GM23338 (cell line): Measurements from ENCODE around the gene TUBB2A. TPM values are rescaled to one million over a fixed set of nuclear protein-coding genes. Genes with fewer than 3 reads are reported as not detected.

Experiments used
- ATAC-seq: fragments of 200-7000 bp; cut with Tn5 transposase; 3 replicates; pipeline ENCODE4 v1.9.1; 2020
- DNase-seq: peaks from one replicate; pipeline ENCODE4 v3.0.0-alpha.2; 2015; ENCODE audit warnings: low spot score
- H2AFZ ChIP-seq: fragments of 200-600 bp; sonication (generic); 2 replicates; pipeline ENCODE4 v1.8.0; 2016; ENCODE audit warnings: antibody characterized with exemption, mild to moderate bottlenecking, moderate library complexity
- H3F3A ChIP-seq: fragments of 200-600 bp; sonication (generic); replicated peaks from 2 replicates; pipeline ENCODE4 v1.8.0; 2017; ENCODE audit warnings: antibody characterized with exemption, mixed run types, low read depth
- H3K27ac ChIP-seq: fragments of 200-600 bp; sonication (generic); 2 replicates; pipeline ENCODE4 v1.6.1; 2016; ENCODE audit warnings: low read depth
- H3K27me3 ChIP-seq: fragments of 200-600 bp; sonication (generic); 2 replicates; pipeline ENCODE4 v1.8.0; 2016; ENCODE audit warnings: mild to moderate bottlenecking, mixed run types, moderate library complexity; ENCODE audit not compliant: insufficient read depth
- H3K36me3 ChIP-seq: fragments of 200-600 bp; sonication (generic); 2 replicates; pipeline ENCODE4 v1.8.0; 2016; ENCODE audit warnings: mild to moderate bottlenecking; ENCODE audit not compliant: insufficient read depth
- H3K4me1 ChIP-seq: fragments of 200-600 bp; sonication (generic); 2 replicates; pipeline ENCODE4 v1.8.0; 2016; ENCODE audit warnings: mild to moderate bottlenecking, moderate library complexity; ENCODE audit not compliant: insufficient read depth
- H3K4me2 ChIP-seq: fragments of 200-600 bp; sonication (generic); 2 replicates; pipeline ENCODE4 v1.7.1; 2017; ENCODE audit warnings: mixed run types
- H3K4me3 ChIP-seq: fragments of 200-600 bp; sonication (generic); 2 replicates; pipeline ENCODE4 v1.6.1; 2016; ENCODE audit warnings: mixed run types
- H3K79me2 ChIP-seq: fragments of 200-600 bp; sonication (generic); replicated peaks from 2 replicates; pipeline ENCODE4 v1.8.0; 2017; ENCODE audit warnings: mild to moderate bottlenecking; ENCODE audit not compliant: insufficient read depth
- H3K9me2 ChIP-seq: fragments of 200-600 bp; sonication (generic); 2 replicates; pipeline ENCODE4 v1.8.0; 2017; ENCODE audit not compliant: insufficient read depth
- H4K20me1 ChIP-seq: fragments of 200-600 bp; sonication (generic); replicated peaks from 2 replicates; pipeline ENCODE4 v1.8.0; 2017; ENCODE audit warnings: mild to moderate bottlenecking; ENCODE audit not compliant: insufficient read depth
- H3K27ac Mint-ChIP-seq: 2 replicates; pipeline ENCODE4 v1.8.0; 2020; ENCODE audit warnings: inconsistent platforms, mild to moderate bottlenecking, moderate library complexity, mixed read lengths
- H3K27me3 Mint-ChIP-seq: 3 replicates; pipeline ENCODE4 v1.8.0; 2022; ENCODE audit warnings: low read depth, mild to moderate bottlenecking, moderate library complexity, mixed read lengths, inconsistent platforms; ENCODE audit not compliant: insufficient read depth, poor library complexity
- H3K36me3 Mint-ChIP-seq: 3 replicates; pipeline ENCODE4 v1.8.0; 2021; ENCODE audit warnings: low read depth, mild to moderate bottlenecking, inconsistent platforms, moderate library complexity, mixed read lengths
- H3K4me1 Mint-ChIP-seq: 3 replicates; pipeline ENCODE4 v1.8.0; 2020; ENCODE audit warnings: mild to moderate bottlenecking, inconsistent platforms, mixed read lengths
- H3K4me3 Mint-ChIP-seq: 3 replicates; pipeline ENCODE4 v1.8.0; 2021; ENCODE audit warnings: moderate library complexity, mild to moderate bottlenecking, inconsistent platforms, mixed read lengths
- H3K9me3 Mint-ChIP-seq: 3 replicates; pipeline ENCODE4 v1.8.0; 2020; ENCODE audit warnings: moderate library complexity, mild to moderate bottlenecking, inconsistent platforms, mixed read lengths
- CREB1 ChIP-seq: fragments of 250-450 bp; sonication (Bioruptor Pico); IDR thresholded peaks from 2 replicates; pipeline ENCODE4 v1.5.0; 2020; ENCODE audit warnings: low read depth, mild to moderate bottlenecking, moderate library complexity
- CTCF ChIP-seq, 2 experiments: fragments of 200-600 bp in 1 of 2; sonication (generic) in 1 of 2; conservative IDR thresholded peaks; 2 replicates each; pipeline versions ENCODE4 v1.5.1 to v1.6.1; 2016 to 2017; ENCODE audit warnings: antibody characterized with exemption in 2 of 2, low read depth in 2 of 2, mild to moderate bottlenecking in 2 of 2, moderate library complexity in 1 of 2
- EZH2 ChIP-seq: fragments of 200-600 bp; sonication (generic); IDR thresholded peaks from one replicate; pipeline ENCODE4 v1.8.0; 2017; ENCODE audit warnings: antibody characterized with exemption, mild to moderate bottlenecking, low read depth; ENCODE audit not compliant: unreplicated experiment
- EZH2phosphoT487 ChIP-seq: fragments of 200-600 bp; sonication (generic); IDR thresholded peaks from one replicate; pipeline ENCODE4 v1.8.1; 2018; ENCODE audit warnings: antibody characterized with exemption; ENCODE audit not compliant: unreplicated experiment
- NANOG ChIP-seq: IDR thresholded peaks from 2 replicates; pipeline ENCODE4 v1.6.1; 2016; ENCODE audit warnings: antibody characterized with exemption, borderline replicate concordance
- ZNF331 ChIP-seq: fragments of 250-450 bp; sonication (Bioruptor Pico); IDR thresholded peaks from 2 replicates; pipeline ENCODE4 v1.5.0; 2020; ENCODE audit warnings: low read depth, mild to moderate bottlenecking, moderate library complexity
- ZNF462 ChIP-seq: fragments of 250-450 bp; sonication (Bioruptor Pico); IDR thresholded peaks from 2 replicates; pipeline ENCODE4 v1.5.0; 2020; ENCODE audit warnings: mild to moderate bottlenecking, moderate library complexity
- polyA plus RNA-seq: library from polyadenylated mRNA; unstranded; fragments of >200 nt; fragmentation: Nextera tagmentation; extraction: Ambion mirVana; gene quantifications from 2 replicates; pipeline ENCODE4 v1.2.1, GENCODE V29; 2016
- total RNA-seq: library from RNA; depleted of rRNA; stranded (reverse); fragments of >200 nt; shearing (Covaris generic); gene quantifications from 2 replicates; pipeline ENCODE4 v1.2.3, GENCODE V29; 2014

TUBB2A gene
- total and polyA plus RNA-seq, 2 experiments from 2014 or later, result 305 to 376 TPM

- TF ChIP-seq ZNF462, result no peak
Measured at GRCh38 chr6:3188262-3188661, 30.9 kb upstream of the TUBB2A start (continued).

- Mint-ChIP-seq H3K27ac (no peak overlapping the region), H3K36me3 (peaks cover 6% of the 10 kb centered on the region), H3K4me1 (peaks cover 6% of the 10 kb centered on the region), H3K4me3 (no peak overlapping the region), H3K9me3 (peaks cover 6% of the 10 kb centered on the region; the same call in 2 of the 3 replicates), H3K27me3 (peaks cover 12% of the 10 kb centered on the region)
- Histone ChIP-seq H3K27ac (no peak overlapping the region), H3K36me3 (no peaks in the 10 kb centered on the region), H4K20me1 (no peaks in the 10 kb centered on the region), H2AFZ (no peak overlapping the region), H3K4me3 (no peak overlapping the region), H3K4me2 (no peak overlapping the region), H3F3A (no peaks in the 10 kb centered on the region), H3K9me2 (peaks cover 17% of the 10 kb centered on the region; the same call in 1 of the 2 replicates), H3K4me1 (no peaks in the 10 kb centered on the region), H3K27me3 (no peaks in the 10 kb centered on the region), H3K79me2 (no peaks in the 10 kb centered on the region)
- TF ChIP-seq ZNF462, result no peak
- TF ChIP-seq CTCF (conservative IDR thresholded peaks at IDR 0.05; ENCODE audit: low read depth in 2 of 2), result no peak
- TF ChIP-seq CREB1 (CRISPR knock-in tag), result no peak
- no peak for TF ChIP-seq NANOG
- no peak for TF ChIP-seq EZH2
- no peak for TF ChIP-seq EZH2phosphoT487
- TF ChIP-seq ZNF331 (CRISPR knock-in tag), result no peak
- no peak for DNase-seq
- no peak for ATAC-seq
Measured at GRCh38 chr6:3186974-3187382, 29.6 kb upstream of the TUBB2A start.
